K562 (cell line): ENCODE data around the gene PLRG1. TPM values are rescaled to one million over a fixed set of nuclear protein-coding genes. Genes with fewer than 3 reads are reported as not detected.

Source experiments
- ATAC-seq: fragments of 200-7000 bp; cut with Tn5 transposase; 3 replicates; pipeline ENCODE4 v1.9.1; 2020; ENCODE audit warnings: moderate library complexity
- BruUV-seq: library from RNA; stranded (reverse); fragments of 400-500 nt; replicated peaks from 2 replicates; lab custom pipeline; 2021; lab: Mats Ljungman, UMichigan
- CTCF ChIA-PET: fragments of 300-600 bp; formaldehyde crosslinking; extraction: SDS; loops from one replicate; lab custom pipeline; 2021; ENCODE audit warnings: low intra/inter-chr PET ratio; lab: Yijun Ruan, JAX
- POLR2A ChIA-PET: fragments of 300-600, 350-650 bp; sonication (Branson Sonifier 250); formaldehyde crosslinking; extraction: SDS; loops from one replicate; lab custom pipeline; 2021; ENCODE audit warnings: antibody characterized with exemption, inconsistent platforms; lab: Yijun Ruan, JAX
- DNase-seq, 4 experiments: peaks; one replicate each; pipeline versions ENCODE4 v3.0.0 to v3.0.0-alpha.2; 2011 to 2018; ENCODE audit warnings: low spot score in 3 of 4, mixed read lengths in 3 of 4; ENCODE audit errors: extremely low read depth in 1 of 4
- FAIRE-seq: peaks from 2 replicates; lab custom pipeline; 2011; peaks lifted over from hg19 to GRCh38; lab: Jason Lieb, UNC
- H2AFZ ChIP-seq: 2 replicates; pipeline ENCODE4 v1.6.0; 2011; ENCODE audit warnings: low read depth, low read length, control low read depth, inconsistent platforms
- H3K27ac ChIP-seq: fragments of 200-600 bp; 3 replicates; pipeline ENCODE4 v1.8.0; 2011; ENCODE audit warnings: low read depth, mild to moderate bottlenecking, control low read depth, inconsistent platforms, low read length, moderate library complexity, mixed read lengths; ENCODE audit errors: extremely low read depth
- H3K27me3 ChIP-seq, 2 experiments: fragments of 300-600 bp in 1 of 2; 2 replicates in 1 of 2; 3 replicates in 1 of 2; pipeline versions ENCODE4 v1.6.0 to v1.8.0; 2011; ENCODE audit warnings: inconsistent platforms in 2 of 2, low read length in 2 of 2, mild to moderate bottlenecking in 1 of 2, mixed read lengths in 1 of 2, moderate library complexity in 1 of 2; ENCODE audit not compliant: control insufficient read depth in 2 of 2, insufficient read depth in 2 of 2
- H3K36me3 ChIP-seq: fragments of 300-600 bp; 3 replicates; pipeline ENCODE4 v1.8.0; 2011; ENCODE audit warnings: mild to moderate bottlenecking, low read length, inconsistent platforms; ENCODE audit not compliant: control insufficient read depth, insufficient read depth
- H3K4me1 ChIP-seq, 2 experiments: fragments of 200-600 bp in 1 of 2; replicated peaks in 1 of 2; 2 replicates in 1 of 2; 3 replicates in 1 of 2; pipeline versions ENCODE4 v1.5.1 to v1.8.0; 2011; ENCODE audit warnings: inconsistent platforms in 2 of 2, low read length in 2 of 2, mild to moderate bottlenecking in 1 of 2, mixed read lengths in 1 of 2, moderate library complexity in 1 of 2; ENCODE audit not compliant: control insufficient read depth in 2 of 2, insufficient read depth in 2 of 2
- H3K4me2 ChIP-seq: 2 replicates; pipeline ENCODE4 v1.6.1; 2011; ENCODE audit warnings: low read length, control low read depth, inconsistent platforms, mixed read lengths; ENCODE audit not compliant: insufficient read depth
- H3K4me3 ChIP-seq: fragments of 200-600 bp; sonication (generic), shearing (Covaris generic); 2 replicates; pipeline ENCODE4 v1.5.1; 2016; ENCODE audit warnings: control low read depth, inconsistent platforms
- H3K79me2 ChIP-seq: fragments of 200-600 bp; 3 replicates; pipeline ENCODE4 v1.8.0; 2011; ENCODE audit warnings: low read length, inconsistent platforms; ENCODE audit not compliant: control insufficient read depth, insufficient read depth
- H3K9ac ChIP-seq, 2 experiments: 2 replicates each; pipeline versions ENCODE4 v1.6.0 to v1.6.1; 2011; ENCODE audit warnings: low read depth in 2 of 2, low read length in 2 of 2, control low read depth in 1 of 2, inconsistent platforms in 1 of 2, mild to moderate bottlenecking in 1 of 2, mixed read lengths in 1 of 2; ENCODE audit not compliant: insufficient read depth in 1 of 2
- H3K9me1 ChIP-seq: one replicate; pipeline ENCODE4 v1.6.0; 2011; ENCODE audit warnings: inconsistent platforms, mild to moderate bottlenecking, low read length, moderate library complexity; ENCODE audit not compliant: control insufficient read depth, insufficient read depth
- H3K9me3 ChIP-seq: replicated peaks from 2 replicates; pipeline ENCODE4 v1.5.1; 2011; ENCODE audit warnings: low read depth, low read length, inconsistent platforms; ENCODE audit not compliant: control insufficient read depth, insufficient read depth
- H4K20me1 ChIP-seq: replicated peaks from 2 replicates; pipeline ENCODE4 v1.6.1; 2011; ENCODE audit warnings: low read length, inconsistent platforms, mixed read lengths; ENCODE audit not compliant: control insufficient read depth, insufficient read depth
- GABPA ChIP-seq: fragments of 200-800 bp; sonication (Bioruptor generic); conservative IDR thresholded peaks from 2 replicates; pipeline ENCODE4 v1.6.1; 2016; ENCODE audit warnings: low read depth, missing genetic modification characterization, missing compliant biosample characterization
- HNRNPUL1 ChIP-seq: fragments of 200-400 bp; formaldehyde crosslinking; IDR thresholded peaks from 2 replicates; pipeline ENCODE4 v1.6.1; 2017; ENCODE audit warnings: low read length
- SREBF1 ChIP-seq: fragments of 150-350 bp; IDR thresholded peaks from 2 replicates; pipeline ENCODE4 v1.6.1; 2014; ENCODE audit warnings: antibody characterized with exemption, low read depth, low read length, borderline replicate concordance
- WGBS: fragments of 100-300 bp; shearing (Covaris generic); methylation state at CpG from one replicate; pipeline ENCODE4 v1.1.6; 2016; ENCODE audit warnings: low coverage, mixed read lengths; ENCODE audit not compliant: insufficient coverage; ENCODE audit errors: missing lambda C conversion rate; 5-methylcytosine and 5-hydroxymethylcytosine counted together
- in situ Hi-C: fragments of 300-500 bp; cut with MboI; formaldehyde crosslinking; loops from 4 replicates; pipeline ENCODE4 v1.15.0; 2018; ENCODE audit warnings: inconsistent platforms, mixed read lengths
- intact Hi-C: fragments of 100-400 bp; cut with micrococcal nuclease; formaldehyde crosslinking; loops from 2 replicates; pipeline ENCODE4 v1.14.2; 2022
- polyA plus RNA-seq, 8 experiments: library from polyadenylated mRNA; depleted of rRNA in 4 of 8; stranded (reverse) in 5 of 8; unstranded in 3 of 8; fragments of >200 nt; fragmentation: Nextera tagmentation in 2 of 8; fragmentation: Illumina TruSeq in 1 of 8; extraction: Ambion mirVana in 2 of 8; extraction: Trizol in 1 of 8; gene quantifications; 2 replicates each; pipeline versions ENCODE4 v1.2.1 to v1.2.3, GENCODE V29; 2011 to 2014; ENCODE audit warnings: inconsistent platforms in 1 of 8, missing spikeins in 1 of 8
- total RNA-seq, 7 experiments: library from RNA; depleted of rRNA in 6 of 7; stranded (reverse); fragments of >200 nt in 6 of 7; fragmentation: Illumina TruSeq in 2 of 7; extraction: Trizol in 2 of 7; gene quantifications; 2 replicates each; pipeline versions ENCODE4 v1.2.1 to v1.2.3, GENCODE V29; 2011 to 2021; ENCODE audit warnings: low replicate concordance in 1 of 7

The PLRG1 gene
- total and polyA plus RNA-seq, 9 of the 15 experiments (the other 6 are each of a cell fraction or from before 2014, with no cell fraction given) = 48.0 to 248 (median 120) TPM

- no peak for TF ChIP-seq SREBF1
Measured at GRCh38 chr4:154588198-154588597, 38.0 kb upstream of the PLRG1 start (continued).

GRCh38 chr4:154586296-154587033, 36.3 kb upstream of the PLRG1 start:
- Histone ChIP-seq H3K4me3 (no peak overlapping the region), H3K4me2 (peak overlapping the region; percentile 10; the same call in 1 of the 2 replicates), H3K36me3 (no peaks in the 10 kb centered on the region), H3K79me2 (no peaks in the 10 kb centered on the region), H3K9ac (no peak overlapping the region), H4K20me1 (no peaks in the 10 kb centered on the region), H2AFZ (peak overlapping the region; percentile 75), H3K9me1 (no peaks in the 10 kb centered on the region), H3K4me1 (no peaks in the 10 kb centered on the region; a peak in 1 of 5 replicates), H3K27ac (no peak overlapping the region), H3K27me3 (0 out of 5 replicates have a peak, but pooled peaks cover 0 to 2% of the 10 kb centered on the region in 2 experiments), H3K9me3 (no peaks in the 10 kb centered on the region)
- BruUV-seq = no TSS peak
- 19% methylated on average over 13 of the region's 13 CpGs for WGBS
- no peak for FAIRE-seq
- in situ Hi-C loops = no loop called here
- no peak for DNase-seq
- ChIA-PET CTCF (no interaction called here), POLR2A (no interaction called here)
- intact Hi-C loops = no loop called here
- ATAC-seq = no peak; the same call in 1 of the 3 replicates
- TF ChIP-seq GABPA (tag) (0 out of 2 replicates have a peak, but pooled peaks have one; percentile 12), HNRNPUL1 (no peak)
